ENCODE results near the gene PTPN11.

The PTPN11 gene

DNA sequence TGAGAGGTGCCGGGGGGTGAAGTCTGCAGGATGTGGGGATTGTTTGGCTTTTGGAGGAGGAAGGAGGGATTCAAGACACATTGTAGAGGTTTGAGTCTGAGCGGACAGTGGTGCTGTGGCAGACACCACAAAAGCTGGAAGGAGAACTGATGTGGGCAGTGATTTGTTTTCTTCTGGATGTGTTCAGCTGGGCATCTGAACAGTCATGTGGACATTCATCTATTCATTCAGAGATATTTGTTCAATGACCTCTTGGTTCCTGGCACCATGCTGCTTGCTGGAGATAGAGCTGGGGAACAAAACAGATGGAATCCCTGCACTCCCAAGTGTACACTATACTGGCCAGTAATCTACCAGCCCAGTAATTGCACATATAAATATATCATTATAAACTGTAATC, 64.0 kb downstream of the PTPN11 start:
- in situ Hi-C loops (cut with HindIII; ENCODE audit: low pct_ligation_motif_present, low sequenced_read_pairs), result no loop called here
- Histone ChIP-seq H3K36me3 (replicated peaks) (peaks cover 47% of the 10 kb centered on the region), H3K4me3 (ENCODE audit: low read depth, low read length) (no peak overlapping the region), H3K27me3 (replicated peaks) (no peaks in the 10 kb centered on the region), H3K27ac (no peak overlapping the region)
- TF ChIP-seq, protein P1, sequence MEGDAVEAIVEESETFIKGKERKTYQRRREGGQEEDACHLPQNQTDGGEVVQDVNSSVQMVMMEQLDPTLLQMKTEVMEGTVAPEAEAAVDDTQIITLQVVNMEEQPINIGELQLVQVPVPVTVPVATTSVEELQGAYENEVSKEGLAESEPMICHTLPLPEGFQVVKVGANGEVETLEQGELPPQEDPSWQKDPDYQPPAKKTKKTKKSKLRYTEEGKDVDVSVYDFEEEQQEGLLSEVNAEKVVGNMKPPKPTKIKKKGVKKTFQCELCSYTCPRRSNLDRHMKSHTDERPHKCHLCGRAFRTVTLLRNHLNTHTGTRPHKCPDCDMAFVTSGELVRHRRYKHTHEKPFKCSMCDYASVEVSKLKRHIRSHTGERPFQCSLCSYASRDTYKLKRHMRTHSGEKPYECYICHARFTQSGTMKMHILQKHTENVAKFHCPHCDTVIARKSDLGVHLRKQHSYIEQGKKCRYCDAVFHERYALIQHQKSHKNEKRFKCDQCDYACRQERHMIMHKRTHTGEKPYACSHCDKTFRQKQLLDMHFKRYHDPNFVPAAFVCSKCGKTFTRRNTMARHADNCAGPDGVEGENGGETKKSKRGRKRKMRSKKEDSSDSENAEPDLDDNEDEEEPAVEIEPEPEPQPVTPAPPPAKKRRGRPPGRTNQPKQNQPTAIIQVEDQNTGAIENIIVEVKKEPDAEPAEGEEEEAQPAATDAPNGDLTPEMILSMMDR (IDR thresholded peaks at IDR 0.05; ENCODE audit: low read depth, low read length, missing control alignments), result no peak
- no peak for DNase-seq

DNA sequence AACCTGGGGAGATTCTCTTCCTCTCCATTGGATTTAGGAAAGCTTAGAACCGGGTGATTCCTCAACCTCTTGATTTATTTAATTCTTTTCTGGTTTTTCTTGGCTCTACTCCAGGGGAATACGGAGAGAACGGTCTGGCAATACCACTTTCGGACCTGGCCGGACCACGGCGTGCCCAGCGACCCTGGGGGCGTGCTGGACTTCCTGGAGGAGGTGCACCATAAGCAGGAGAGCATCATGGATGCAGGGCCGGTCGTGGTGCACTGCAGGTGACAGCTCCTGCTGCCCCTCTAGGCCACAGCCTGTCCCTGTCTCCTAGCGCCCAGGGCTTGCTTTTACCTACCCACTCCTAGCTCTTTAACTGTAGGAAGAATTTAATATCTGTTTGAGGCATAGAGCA, 67.6 kb downstream of the PTPN11 start:
- in situ Hi-C loops (cut with HindIII; ENCODE audit: low pct_ligation_motif_present, low sequenced_read_pairs), result no loop called here

DNA sequence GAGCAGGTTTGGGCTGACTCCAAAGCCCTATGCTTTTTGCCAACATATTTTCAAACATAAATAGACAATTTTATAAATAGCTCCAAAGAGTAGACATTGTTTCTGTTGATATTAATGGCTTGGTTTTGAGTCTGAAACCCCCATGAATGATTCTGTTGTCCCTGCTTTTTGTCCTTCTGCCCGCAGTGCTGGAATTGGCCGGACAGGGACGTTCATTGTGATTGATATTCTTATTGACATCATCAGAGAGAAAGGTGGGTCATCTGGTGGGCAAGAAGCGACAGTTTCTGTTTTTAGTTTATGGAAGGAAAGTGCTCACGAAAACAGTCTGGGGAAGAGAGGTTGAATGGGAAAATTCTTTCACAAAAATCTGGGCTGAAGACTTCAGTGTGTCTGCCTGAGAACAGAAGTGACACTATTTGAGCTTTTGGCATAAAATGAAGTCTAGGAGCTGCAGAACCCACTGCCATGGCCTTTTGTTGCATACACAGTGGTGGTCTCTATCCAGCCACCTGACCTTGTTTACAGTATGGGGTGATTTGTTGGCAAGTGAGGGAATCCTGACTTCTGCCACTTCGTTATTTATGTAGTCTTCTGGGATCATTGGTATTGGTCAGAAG, 69.6 kb downstream of the PTPN11 start:
- in situ Hi-C loops (cut with HindIII; ENCODE audit: low pct_ligation_motif_present, low sequenced_read_pairs), result no loop called here
- no peak overlapping the region for H3K4me3 ChIP-seq (ENCODE audit: low read depth, low read length)
- TF ChIP-seq, protein P1 (IDR thresholded peaks at IDR 0.05; ENCODE audit: low read depth, low read length, missing control alignments), result no peak
- no peak overlapping the region for H3K27ac ChIP-seq
- no peaks in the 10 kb centered on the region for H3K27me3 ChIP-seq (replicated peaks)
- DNase-seq, result no peak
- H3K36me3 ChIP-seq (replicated peaks), result peaks cover 38% of the 10 kb centered on the region

More for the DNA sequence above, 67.6 kb downstream of the PTPN11 start:
- TF ChIP-seq, protein P1 (IDR thresholded peaks at IDR 0.05; ENCODE audit: low read depth, low read length, missing control alignments), result no peak
- Histone ChIP-seq H3K27me3 (replicated peaks) (no peaks in the 10 kb centered on the region), H3K4me3 (ENCODE audit: low read depth, low read length) (no peak overlapping the region), H3K27ac (no peak overlapping the region), H3K36me3 (replicated peaks) (peaks cover 50% of the 10 kb centered on the region)
- no peak for DNase-seq

GRCh38 chr12:112489456-112489855, 70.7 kb downstream of the PTPN11 start:
- TF ChIP-seq, protein P1 (IDR thresholded peaks at IDR 0.05; ENCODE audit: low read depth, low read length, missing control alignments), result no peak
- no peak overlapping the region for H3K4me3 ChIP-seq (ENCODE audit: low read depth, low read length)
- in situ Hi-C loops (cut with HindIII; ENCODE audit: low pct_ligation_motif_present, low sequenced_read_pairs), result no loop called here
- peaks cover 39% of the 10 kb centered on the region for H3K36me3 ChIP-seq (replicated peaks)
- DNase-seq, result no peak
- H3K27ac ChIP-seq, result no peak overlapping the region
- H3K27me3 ChIP-seq (replicated peaks), result no peaks in the 10 kb centered on the region

GRCh38 chr12:112496496-112496895, 77.7 kb downstream of the PTPN11 start:
- H3K36me3 ChIP-seq (replicated peaks), result peaks cover 28% of the 10 kb centered on the region

More at GRCh38 chr12:112496496-112496895, 77.7 kb downstream of the PTPN11 start:
- no peaks in the 10 kb centered on the region for H3K27me3 ChIP-seq (replicated peaks)
- TF ChIP-seq, protein P1 (IDR thresholded peaks at IDR 0.05; ENCODE audit: low read depth, low read length, missing control alignments), result no peak
- in situ Hi-C loops (cut with HindIII; ENCODE audit: low pct_ligation_motif_present, low sequenced_read_pairs), result no loop called here
- DNase-seq, result no peak
- no peak overlapping the region for H3K27ac ChIP-seq
- no peak overlapping the region for H3K4me3 ChIP-seq (ENCODE audit: low read depth, low read length)

Measured in brain microvascular endothelial cell (primary cell).